GM23338 (cell line): ENCODE data around the gene SLC18B1.

Source experiments
- CREB1 ChIP-seq: fragments of 250-450 bp; sonication (Bioruptor Pico); IDR thresholded peaks from 2 replicates; pipeline ENCODE4 v1.5.0; 2020; ENCODE audit warnings: low read depth, mild to moderate bottlenecking, moderate library complexity
- CTCF ChIP-seq, 2 experiments: fragments of 200-600 bp in 1 of 2; sonication (generic) in 1 of 2; conservative IDR thresholded peaks; 2 replicates each; pipeline versions ENCODE4 v1.5.1 to v1.6.1; 2016 to 2017; ENCODE audit warnings: antibody characterized with exemption in 2 of 2, low read depth in 2 of 2, mild to moderate bottlenecking in 2 of 2, moderate library complexity in 1 of 2
- ETS1 ChIP-seq: IDR thresholded peaks from 2 replicates; pipeline ENCODE4 v1.6.1; 2016; ENCODE audit warnings: antibody characterized with exemption
- EZH2 ChIP-seq: fragments of 200-600 bp; sonication (generic); IDR thresholded peaks from one replicate; pipeline ENCODE4 v1.8.0; 2017; ENCODE audit warnings: antibody characterized with exemption, mild to moderate bottlenecking, low read depth; ENCODE audit not compliant: unreplicated experiment
- EZH2phosphoT487 ChIP-seq: fragments of 200-600 bp; sonication (generic); IDR thresholded peaks from one replicate; pipeline ENCODE4 v1.8.1; 2018; ENCODE audit warnings: antibody characterized with exemption; ENCODE audit not compliant: unreplicated experiment
- JUNB ChIP-seq: IDR thresholded peaks from one replicate; pipeline ENCODE4 v1.6.1; 2016; ENCODE audit warnings: antibody characterized with exemption; ENCODE audit not compliant: unreplicated experiment
- NANOG ChIP-seq: IDR thresholded peaks from 2 replicates; pipeline ENCODE4 v1.6.1; 2016; ENCODE audit warnings: antibody characterized with exemption, borderline replicate concordance
- POLR2AphosphoS5 ChIP-seq: IDR thresholded peaks from 2 replicates; pipeline ENCODE4 v1.6.1; 2016; ENCODE audit warnings: antibody characterized with exemption, low read depth
- REST ChIP-seq: IDR thresholded peaks from one replicate; pipeline ENCODE4 v1.6.1; 2018; ENCODE audit warnings: antibody characterized with exemption; ENCODE audit not compliant: unreplicated experiment
- ZNF114 ChIP-seq: fragments of 250-450 bp; sonication (Bioruptor Pico); IDR thresholded peaks from 2 replicates; pipeline ENCODE4 v1.5.0; 2020; ENCODE audit warnings: mild to moderate bottlenecking, moderate library complexity
- ZNF331 ChIP-seq: fragments of 250-450 bp; sonication (Bioruptor Pico); IDR thresholded peaks from 2 replicates; pipeline ENCODE4 v1.5.0; 2020; ENCODE audit warnings: low read depth, mild to moderate bottlenecking, moderate library complexity
- ZNF462 ChIP-seq: fragments of 250-450 bp; sonication (Bioruptor Pico); IDR thresholded peaks from 2 replicates; pipeline ENCODE4 v1.5.0; 2020; ENCODE audit warnings: mild to moderate bottlenecking, moderate library complexity

- no peak for TF ChIP-seq POLR2AphosphoS5
- no peak for TF ChIP-seq CTCF (conservative IDR thresholded peaks at IDR 0.05; ENCODE audit: low read depth in 2 of 2)
- no peak for TF ChIP-seq EZH2
- TF ChIP-seq EZH2phosphoT487: no peak
- no peak for TF ChIP-seq REST
- TF ChIP-seq CREB1 (CRISPR knock-in tag): no peak
- TF ChIP-seq NANOG: no peak
- TF ChIP-seq JUNB: no peak
- no peak for TF ChIP-seq ZNF331
- TF ChIP-seq ETS1: no peak
- TF ChIP-seq ZNF114 (CRISPR knock-in tag): no peak
- no peak for TF ChIP-seq ZNF462 (CRISPR knock-in tag)
These were observed 62.2 kb downstream of the SLC18B1 start for GRCh38 chr6:132736239-132736638.
